Epithelial cell of esophagus (primary cell): Measurements from ENCODE around the gene OR52E2.
"Not testable (repeated sequence)": the region's sequence is repeated elsewhere in the genome, so short reads cannot be mapped to it uniquely, and the experiment has no call there.

ENCODE experiments used
- DNase-seq: peaks from one replicate; pipeline ENCODE4 v3.0.0; 2010; ENCODE audit warnings: low read depth
- H3K4me3 ChIP-seq: 2 replicates; pipeline ENCODE4 v1.5.1; 2011; ENCODE audit warnings: mild to moderate bottlenecking, low read length, control low read depth
- TF ChIP-seq, protein P1 (sequence below): IDR thresholded peaks from 2 replicates; pipeline ENCODE4 v1.5.1; 2011; ENCODE audit warnings: low read depth, mild to moderate bottlenecking, low read length, control low read depth, inconsistent platforms; ENCODE audit not compliant: insufficient read depth; ENCODE audit errors: missing control alignments

Gene OR52E2

DNA sequence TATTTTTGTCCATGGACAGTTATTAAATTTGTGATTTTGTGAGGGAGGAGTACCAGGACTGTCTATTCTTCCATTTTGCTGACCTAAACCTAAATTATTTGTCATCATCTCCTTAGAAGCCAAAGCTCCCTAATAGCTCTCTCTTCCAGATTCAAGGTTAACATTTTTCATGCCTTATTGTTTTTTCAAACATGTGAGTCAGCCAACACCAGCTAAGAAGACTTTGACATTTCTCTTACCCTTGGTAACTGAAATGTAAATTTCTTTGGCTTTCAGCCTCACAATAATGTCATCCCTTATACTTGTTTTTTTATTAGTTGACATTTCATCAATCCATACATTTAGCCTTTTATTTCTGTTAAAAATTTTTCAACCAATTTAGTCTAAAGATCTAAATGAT lies 29.1 kb upstream of the OR52E2 start:
- TF ChIP-seq, protein P1, sequence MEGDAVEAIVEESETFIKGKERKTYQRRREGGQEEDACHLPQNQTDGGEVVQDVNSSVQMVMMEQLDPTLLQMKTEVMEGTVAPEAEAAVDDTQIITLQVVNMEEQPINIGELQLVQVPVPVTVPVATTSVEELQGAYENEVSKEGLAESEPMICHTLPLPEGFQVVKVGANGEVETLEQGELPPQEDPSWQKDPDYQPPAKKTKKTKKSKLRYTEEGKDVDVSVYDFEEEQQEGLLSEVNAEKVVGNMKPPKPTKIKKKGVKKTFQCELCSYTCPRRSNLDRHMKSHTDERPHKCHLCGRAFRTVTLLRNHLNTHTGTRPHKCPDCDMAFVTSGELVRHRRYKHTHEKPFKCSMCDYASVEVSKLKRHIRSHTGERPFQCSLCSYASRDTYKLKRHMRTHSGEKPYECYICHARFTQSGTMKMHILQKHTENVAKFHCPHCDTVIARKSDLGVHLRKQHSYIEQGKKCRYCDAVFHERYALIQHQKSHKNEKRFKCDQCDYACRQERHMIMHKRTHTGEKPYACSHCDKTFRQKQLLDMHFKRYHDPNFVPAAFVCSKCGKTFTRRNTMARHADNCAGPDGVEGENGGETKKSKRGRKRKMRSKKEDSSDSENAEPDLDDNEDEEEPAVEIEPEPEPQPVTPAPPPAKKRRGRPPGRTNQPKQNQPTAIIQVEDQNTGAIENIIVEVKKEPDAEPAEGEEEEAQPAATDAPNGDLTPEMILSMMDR, result no peak
- no peak for DNase-seq
- H3K4me3 ChIP-seq, result no peak overlapping the region

- no peak overlapping the region for H3K4me3 ChIP-seq
- TF ChIP-seq, protein P1, result no peak
- DNase-seq, result no peak
Observed at GRCh38 chr11:5083602-5084001, 24.2 kb upstream of the OR52E2 start.

- H3K4me3 ChIP-seq, result no peak overlapping the region
- no peak for DNase-seq
- TF ChIP-seq, protein P1, result no peak
Observed at GRCh38 chr11:5081405-5081804, 22.0 kb upstream of the OR52E2 start.

DNA sequence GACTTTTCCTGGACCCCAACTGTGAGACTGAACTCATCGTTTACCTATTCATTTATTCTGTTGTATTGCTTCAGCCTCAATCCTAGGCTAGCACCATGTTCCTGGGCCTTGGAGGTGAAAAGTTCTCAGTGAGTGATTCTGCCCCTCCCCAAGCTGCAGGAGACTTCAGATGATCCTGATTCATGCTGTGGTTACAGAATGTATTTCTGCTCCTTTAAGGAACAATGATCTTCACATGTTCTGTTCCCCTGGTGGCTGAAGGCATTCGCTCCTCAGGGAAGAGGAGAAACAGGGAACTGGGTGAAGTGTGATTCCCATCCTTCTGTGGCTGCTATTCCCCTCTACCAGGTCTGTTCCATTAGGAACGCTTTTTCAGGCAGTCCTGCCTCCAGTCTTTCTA lies 12.4 kb upstream of the OR52E2 start:
- TF ChIP-seq, protein P1, result no peak
- H3K4me3 ChIP-seq, result no peak overlapping the region

DNA sequence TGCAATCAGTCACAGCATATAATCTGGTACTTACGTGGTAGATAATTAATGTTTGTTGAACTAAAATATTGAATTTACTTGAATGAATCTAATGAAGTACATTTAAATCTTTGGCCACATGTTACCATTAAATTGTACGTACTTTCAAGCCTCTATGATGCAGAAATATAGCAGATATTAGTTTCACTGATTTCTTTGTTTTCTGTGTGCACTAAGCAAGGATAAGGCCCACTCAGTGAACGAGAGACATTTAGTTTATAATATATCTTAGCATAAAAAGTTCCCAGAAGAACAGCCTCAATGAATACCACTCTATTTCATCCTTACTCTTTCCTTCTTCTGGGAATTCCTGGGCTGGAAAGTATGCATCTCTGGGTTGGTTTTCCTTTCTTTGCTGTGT lies 9.8 kb upstream of the OR52E2 start, which contains the start of gene OR52E1:
Gene OR52E1, plus strand, starts transcription at position 301 of the 400 bp plus-strand sequence.
- no peak within 1 kb of the TSS for H3K4me3 ChIP-seq
- no peak for DNase-seq
- TF ChIP-seq, protein P1, result no peak

More for the DNA sequence above, 12.4 kb upstream of the OR52E2 start:
- no peak for DNase-seq

DNA sequence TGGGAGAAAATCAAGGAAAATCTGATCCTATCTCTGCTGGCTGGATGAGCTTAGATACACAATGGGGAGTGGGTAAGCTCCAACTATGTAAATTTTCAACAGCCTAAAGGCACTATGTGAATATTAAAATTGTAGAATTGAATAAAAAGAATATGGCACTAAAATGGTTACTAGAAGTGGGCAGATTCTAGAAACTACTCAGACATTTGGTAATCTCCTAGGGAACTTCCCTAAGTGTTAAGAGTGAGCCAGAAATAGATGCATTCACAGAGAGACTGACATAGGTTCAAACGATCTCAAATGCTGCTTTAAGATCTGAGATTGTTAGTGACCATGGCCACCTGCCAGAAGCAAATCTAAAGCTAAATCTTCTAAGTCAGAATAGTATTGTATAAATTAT lies 5.6 kb upstream of the OR52E2 start:
- TF ChIP-seq, protein P1, result no peak
- H3K4me3 ChIP-seq, result no peak overlapping the region
- no peak for DNase-seq

- H3K4me3 ChIP-seq, DNase-seq: not testable (repeated sequence)
Observed at GRCh38 chr11:5058679-5059078, 748 bp downstream of the OR52E2 start.
